H9 (cell line): Measurements from ENCODE around the gene DNAJC5. TPM values are rescaled to one million over a fixed set of nuclear protein-coding genes. Genes with fewer than 3 reads are reported as not detected.

ENCODE experiments used
- DNase-seq: peaks from one replicate; pipeline ENCODE4 v3.0.0-alpha.2; 2017
- H2AFZ ChIP-seq: one replicate; pipeline ENCODE4 v1.6.1; 2013; ENCODE audit warnings: mild to moderate bottlenecking, low read length, control low read depth, moderate library complexity
- H2AK5ac ChIP-seq: 2 replicates; pipeline ENCODE4 v1.6.1; 2013; ENCODE audit warnings: low read length, control low read depth, mixed read lengths; ENCODE audit not compliant: insufficient read length
- H2BK120ac ChIP-seq: one replicate; pipeline ENCODE4 v1.6.1; 2013; ENCODE audit warnings: low read depth, mild to moderate bottlenecking, low read length, control low read depth, inconsistent platforms; ENCODE audit not compliant: poor library complexity, severe bottlenecking
- H2BK12ac ChIP-seq: 2 replicates; pipeline ENCODE4 v1.6.1; 2013; ENCODE audit warnings: low read length, control low read depth, mixed read lengths, low read depth; ENCODE audit not compliant: insufficient read length
- H2BK15ac ChIP-seq: 2 replicates; pipeline ENCODE4 v1.6.1; 2013; ENCODE audit warnings: low read depth, low read length, control low read depth
- H2BK20ac ChIP-seq: one replicate; pipeline ENCODE4 v1.6.1; 2013; ENCODE audit warnings: low read depth, mild to moderate bottlenecking, low read length, control low read depth, inconsistent platforms; ENCODE audit not compliant: poor library complexity, severe bottlenecking
- H2BK5ac ChIP-seq: 2 replicates; pipeline ENCODE4 v1.6.1; 2013; ENCODE audit warnings: low read length, control low read depth, mixed read lengths; ENCODE audit not compliant: insufficient read length
- H3K14ac ChIP-seq: 2 replicates; pipeline ENCODE4 v1.6.1; 2013; ENCODE audit warnings: low read length, control low read depth; ENCODE audit not compliant: insufficient read depth
- H3K18ac ChIP-seq: 2 replicates; pipeline ENCODE4 v1.6.1; 2013; ENCODE audit warnings: low read depth, mild to moderate bottlenecking, mixed read lengths, low read length, control low read depth; ENCODE audit not compliant: insufficient read length
- H3K23ac ChIP-seq: 2 replicates; pipeline ENCODE4 v1.6.1; 2013; ENCODE audit warnings: low read length, control low read depth, mixed read lengths, low read depth; ENCODE audit not compliant: insufficient read length
- H3K23me2 ChIP-seq: 2 replicates; pipeline ENCODE4 v1.6.1; 2013; ENCODE audit warnings: low read depth, mild to moderate bottlenecking, mixed read lengths, low read length, control low read depth; ENCODE audit not compliant: insufficient read length, poor library complexity, severe bottlenecking
- H3K27ac ChIP-seq: 2 replicates; pipeline ENCODE4 v1.5.1; 2013; ENCODE audit warnings: low read length, control low read depth, mixed read lengths, low read depth; ENCODE audit not compliant: insufficient read length
- H3K27me3 ChIP-seq: 2 replicates; pipeline ENCODE4 v1.6.1; 2013; ENCODE audit warnings: low read length, control low read depth, inconsistent platforms; ENCODE audit not compliant: insufficient read depth
- H3K4ac ChIP-seq: 2 replicates; pipeline ENCODE4 v1.6.1; 2013; ENCODE audit warnings: low read depth, mild to moderate bottlenecking, control low read depth, inconsistent platforms, low read length, moderate library complexity
- H3K4me1 ChIP-seq: 2 replicates; pipeline ENCODE4 v1.6.1; 2013; ENCODE audit warnings: low read length, control low read depth, inconsistent platforms; ENCODE audit not compliant: insufficient read depth
- H3K4me2 ChIP-seq: 2 replicates; pipeline ENCODE4 v1.6.1; 2013; ENCODE audit warnings: low read length, control low read depth, mixed read lengths; ENCODE audit not compliant: insufficient read length, insufficient read depth
- H3K56ac ChIP-seq: 2 replicates; pipeline ENCODE4 v1.6.1; 2013; ENCODE audit warnings: low read depth, mild to moderate bottlenecking, mixed read lengths, low read length, control low read depth; ENCODE audit not compliant: insufficient read length
- H3K79me1 ChIP-seq: 2 replicates; pipeline ENCODE4 v1.6.1; 2013; ENCODE audit warnings: low read depth, mild to moderate bottlenecking, moderate library complexity, low read length, control low read depth, inconsistent platforms; ENCODE audit not compliant: insufficient read depth, poor library complexity, severe bottlenecking
- H3K79me2 ChIP-seq: 2 replicates; pipeline ENCODE4 v1.6.1; 2013; ENCODE audit warnings: low read length, control low read depth, inconsistent platforms; ENCODE audit not compliant: insufficient read depth
- H3K9ac ChIP-seq: 2 replicates; pipeline ENCODE4 v1.6.1; 2013; ENCODE audit warnings: low read length, control low read depth, mixed read lengths; ENCODE audit not compliant: insufficient read length; ENCODE audit errors: extremely low read depth
- H3K9me3 ChIP-seq: one replicate; pipeline ENCODE4 v1.6.1; 2013; ENCODE audit warnings: low read depth, low read length, inconsistent platforms; ENCODE audit not compliant: control insufficient read depth
- H3T11ph ChIP-seq: one replicate; pipeline ENCODE4 v1.6.1; 2013; ENCODE audit warnings: mild to moderate bottlenecking, low read length, control low read depth, inconsistent platforms
- H4K20me1 ChIP-seq: one replicate; pipeline ENCODE4 v1.6.1; 2013; ENCODE audit not compliant: control insufficient read depth, insufficient read length, insufficient read depth
- H4K5ac ChIP-seq: 2 replicates; pipeline ENCODE4 v1.6.1; 2013; ENCODE audit warnings: low read depth, mild to moderate bottlenecking, mixed read lengths, low read length, control low read depth; ENCODE audit not compliant: insufficient read length
- H4K8ac ChIP-seq: replicated peaks from 2 replicates; pipeline ENCODE4 v1.6.1; 2013; ENCODE audit warnings: low read length, control low read depth, mixed read lengths, low read depth; ENCODE audit not compliant: insufficient read length
- H4K91ac ChIP-seq: 2 replicates; pipeline ENCODE4 v1.6.1; 2013; ENCODE audit warnings: low read depth, mild to moderate bottlenecking, moderate library complexity, mixed read lengths, low read length, control low read depth; ENCODE audit not compliant: insufficient read length
- H3K27ac Mint-ChIP-seq, 3 experiments: 2 replicates in 2 of 3; 3 replicates in 1 of 3; pipeline ENCODE4 v1.8.0; 2020 to 2021; ENCODE audit warnings: mixed read lengths in 3 of 3, mild to moderate bottlenecking in 1 of 3, moderate library complexity in 1 of 3
- H3K27me3 Mint-ChIP-seq: 2 replicates; pipeline ENCODE4 v1.8.0; 2021; ENCODE audit warnings: low read depth, mild to moderate bottlenecking, moderate library complexity, mixed read lengths
- H3K36me3 Mint-ChIP-seq, 3 experiments: 2 replicates in 2 of 3; 3 replicates in 1 of 3; pipeline ENCODE4 v1.8.0; 2020 to 2021; ENCODE audit warnings: low read depth in 3 of 3, mixed read lengths in 3 of 3; ENCODE audit not compliant: insufficient read depth in 1 of 3
- H3K4me1 Mint-ChIP-seq, 2 experiments: 2 replicates each; pipeline ENCODE4 v1.8.0; 2020; ENCODE audit warnings: mixed read lengths in 2 of 2
- H3K4me3 Mint-ChIP-seq, 2 experiments: 2 replicates in 1 of 2; 3 replicates in 1 of 2; pipeline ENCODE4 v1.8.0; 2020 to 2021; ENCODE audit warnings: mild to moderate bottlenecking in 2 of 2, mixed read lengths in 2 of 2, moderate library complexity in 1 of 2
- H3K9me3 Mint-ChIP-seq, 2 experiments: 2 replicates in 1 of 2; 3 replicates in 1 of 2; pipeline ENCODE4 v1.8.0; 2020; ENCODE audit warnings: mild to moderate bottlenecking in 2 of 2, mixed read lengths in 2 of 2, moderate library complexity in 1 of 2
- CTCF ChIP-seq: fragments of 200-600 bp; sonication (generic); conservative IDR thresholded peaks from 3 replicates; pipeline ENCODE4 v1.8.0; 2021; ENCODE audit warnings: antibody characterized with exemption, mild to moderate bottlenecking
- WGBS: extraction: QIAGEN DNeasy Blood & Tissue Kit; methylation state at CpG from one replicate; pipeline ENCODE4 v1.1.7; 2013; ENCODE audit warnings: missing lambda C conversion rate, low lambda C conversion rate, mixed read lengths; ENCODE audit not compliant: insufficient read length; ENCODE audit errors: extremely low coverage; 5-methylcytosine and 5-hydroxymethylcytosine counted together
- total RNA-seq: library from RNA; stranded (reverse); gene quantifications from 2 replicates; pipeline ENCODE4 v1.2.1, GENCODE V29; 2021

Gene DNAJC5
- total RNA-seq, 1 experiment from 2014 or later: 43.0 TPM

- Histone ChIP-seq H4K91ac (no peak overlapping the region), H2BK15ac (no peak overlapping the region), H4K20me1 (no peaks in the 10 kb centered on the region), H3K56ac (no peak overlapping the region), H3T11ph (no peak overlapping the region), H3K79me1 (no peaks in the 10 kb centered on the region), H3K4ac (no peak overlapping the region), H3K27me3 (no peaks in the 10 kb centered on the region), H3K9ac (no peak overlapping the region), H4K8ac (no peak overlapping the region), H2BK20ac (no peak overlapping the region), H2BK120ac (no peak overlapping the region), H3K27ac (no peak overlapping the region), H2BK5ac (no peak overlapping the region), H3K79me2 (0 out of 2 replicates have a peak, but pooled peaks cover 4% of the 10 kb centered on the region), H4K5ac (no peak overlapping the region), H3K14ac (no peak overlapping the region), H2BK12ac (no peak overlapping the region), H3K4me2 (no peak overlapping the region), H3K4me1 (no peaks in the 10 kb centered on the region), H2AFZ (no peak overlapping the region), H3K9me3 (no peaks in the 10 kb centered on the region), H3K23me2 (no peaks in the 10 kb centered on the region), H2AK5ac (no peak overlapping the region), H3K23ac (no peak overlapping the region), H3K18ac (no peak overlapping the region)
- no peaks in the 10 kb centered on the region for H3K4me1 Mint-ChIP-seq
- no peak for TF ChIP-seq CTCF
- H3K9me3 Mint-ChIP-seq: no peaks in the 10 kb centered on the region
- H3K27ac Mint-ChIP-seq: no peak overlapping the region; a peak in 1 of 7 replicates
- H3K4me3 Mint-ChIP-seq: no peak overlapping the region
- peaks cover 35 to 68% (median 68%) of the 10 kb centered on the region in 3 experiments for H3K36me3 Mint-ChIP-seq
- WGBS: no CpG with 5 or more reads among the region's 19 CpGs
- DNase-seq: no peak
- H3K27me3 Mint-ChIP-seq: no peaks in the 10 kb centered on the region
Observed at GRCh38 chr20:63931735-63932134, 36.8 kb downstream of the DNAJC5 start.
